ENCODE measurements around the gene WDR26. TPM values are rescaled to one million over a fixed set of nuclear protein-coding genes. Genes with fewer than 3 reads are reported as not detected.
"Not testable (repeated sequence)": the region's sequence is repeated elsewhere in the genome, so short reads cannot be mapped to it uniquely, and the experiment has no call there.

Gene WDR26
- 10 to 100 TPM; 64.4 to 86.3 (median 67.4) TPM for total RNA-seq
- long read RNA-seq, donor 1, full-length matches to known transcripts: 4 of 25 reads
- long read RNA-seq, donor 1, partial matches to known transcripts: 2 of 25 reads
- long read RNA-seq, donor 1, other reads (novel, unspliced or antisense): 19 of 25 reads
- long read RNA-seq, donor 2, partial matches to known transcripts: 1 of 4 reads
- long read RNA-seq, donor 2, other reads (novel, unspliced or antisense): 3 of 4 reads

- intact Hi-C loops (cut with DNase I, micrococcal nuclease): no loop called here
- ATAC-seq (peak; percentile 90), DNase-seq (peak; percentile 85 to 90 (median 90))
- TF ChIP-seq, protein P1, sequence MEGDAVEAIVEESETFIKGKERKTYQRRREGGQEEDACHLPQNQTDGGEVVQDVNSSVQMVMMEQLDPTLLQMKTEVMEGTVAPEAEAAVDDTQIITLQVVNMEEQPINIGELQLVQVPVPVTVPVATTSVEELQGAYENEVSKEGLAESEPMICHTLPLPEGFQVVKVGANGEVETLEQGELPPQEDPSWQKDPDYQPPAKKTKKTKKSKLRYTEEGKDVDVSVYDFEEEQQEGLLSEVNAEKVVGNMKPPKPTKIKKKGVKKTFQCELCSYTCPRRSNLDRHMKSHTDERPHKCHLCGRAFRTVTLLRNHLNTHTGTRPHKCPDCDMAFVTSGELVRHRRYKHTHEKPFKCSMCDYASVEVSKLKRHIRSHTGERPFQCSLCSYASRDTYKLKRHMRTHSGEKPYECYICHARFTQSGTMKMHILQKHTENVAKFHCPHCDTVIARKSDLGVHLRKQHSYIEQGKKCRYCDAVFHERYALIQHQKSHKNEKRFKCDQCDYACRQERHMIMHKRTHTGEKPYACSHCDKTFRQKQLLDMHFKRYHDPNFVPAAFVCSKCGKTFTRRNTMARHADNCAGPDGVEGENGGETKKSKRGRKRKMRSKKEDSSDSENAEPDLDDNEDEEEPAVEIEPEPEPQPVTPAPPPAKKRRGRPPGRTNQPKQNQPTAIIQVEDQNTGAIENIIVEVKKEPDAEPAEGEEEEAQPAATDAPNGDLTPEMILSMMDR (IDR thresholded peaks at IDR 0.05): no peak
- no peaks in the 10 kb centered on the region for H3K9me3 ChIP-seq
- peak within 1 kb of the TSS; percentile 67 for H3K4me3 ChIP-seq
- no peaks in the 10 kb centered on the region for H3K36me3 ChIP-seq (ENCODE audit: low read depth)
- peaks cover 16% of the 10 kb centered on the region for H3K4me1 ChIP-seq (ENCODE audit: low read depth)
These were observed at the start of gene WDR26 for GRCh38 chr1:224434691-224435317. WDR26 (minus strand) TSS chr1:224434797.

GRCh38 chr1:224483206-224483605 lies 48.6 kb upstream of the WDR26 start:
- DNase-seq; H3K9me3 ChIP-seq; intact Hi-C loops (cut with DNase I, micrococcal nuclease); H3K4me3 ChIP-seq; ATAC-seq; H3K36me3 ChIP-seq (ENCODE audit: low read depth); H3K4me1 ChIP-seq (ENCODE audit: low read depth): not testable (repeated sequence)

GRCh38 chr1:224482619-224483018 lies 48.0 kb upstream of the WDR26 start:
- TF ChIP-seq, protein P1 (IDR thresholded peaks at IDR 0.05): no peak
- H3K36me3 ChIP-seq (ENCODE audit: low read depth): no peaks in the 10 kb centered on the region
- intact Hi-C loops (cut with DNase I, micrococcal nuclease): no loop called here
- no peaks in the 10 kb centered on the region for H3K4me1 ChIP-seq (ENCODE audit: low read depth)
- no peaks in the 10 kb centered on the region for H3K9me3 ChIP-seq
- peak in 1 of 3 donors; percentile 58 for DNase-seq
- no peak overlapping the region for H3K4me3 ChIP-seq
- ATAC-seq: peak; percentile 76

DNA sequence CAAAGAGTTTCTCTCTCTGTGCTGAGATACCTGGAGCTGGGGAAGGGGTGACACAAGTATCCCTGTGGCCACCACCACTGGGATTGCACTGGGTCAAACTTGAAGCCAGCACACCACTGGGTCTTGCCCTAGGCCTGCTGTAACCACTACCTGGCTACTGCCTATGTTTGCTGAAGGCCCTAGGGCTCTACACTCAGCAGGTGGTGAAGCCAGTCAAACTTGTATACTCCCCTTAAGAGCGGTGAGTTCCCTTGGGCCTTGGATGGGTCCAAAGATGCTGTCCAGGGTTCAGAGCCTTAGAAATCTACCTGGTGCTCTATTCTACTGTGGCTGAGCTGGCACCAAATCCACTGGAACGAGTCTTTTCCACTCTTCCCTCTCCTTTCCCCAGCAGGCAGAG lies 47.0 kb upstream of the WDR26 start:
- TF ChIP-seq, protein P1 (IDR thresholded peaks at IDR 0.05): no peak
- DNase-seq: no peak
- no peak overlapping the region for H3K4me3 ChIP-seq
- no peak for ATAC-seq
- no peaks in the 10 kb centered on the region for H3K36me3 ChIP-seq (ENCODE audit: low read depth)
- H3K4me1 ChIP-seq (ENCODE audit: low read depth): no peaks in the 10 kb centered on the region
- intact Hi-C loops (cut with DNase I, micrococcal nuclease): no loop called here
- H3K9me3 ChIP-seq: no peaks in the 10 kb centered on the region

GRCh38 chr1:224480888-224481459 lies 46.4 kb upstream of the WDR26 start:
- H3K4me3 ChIP-seq; ATAC-seq; H3K9me3 ChIP-seq; H3K4me1 ChIP-seq (ENCODE audit: low read depth); DNase-seq; intact Hi-C loops (cut with DNase I, micrococcal nuclease); H3K36me3 ChIP-seq (ENCODE audit: low read depth): not testable (repeated sequence)

DNA sequence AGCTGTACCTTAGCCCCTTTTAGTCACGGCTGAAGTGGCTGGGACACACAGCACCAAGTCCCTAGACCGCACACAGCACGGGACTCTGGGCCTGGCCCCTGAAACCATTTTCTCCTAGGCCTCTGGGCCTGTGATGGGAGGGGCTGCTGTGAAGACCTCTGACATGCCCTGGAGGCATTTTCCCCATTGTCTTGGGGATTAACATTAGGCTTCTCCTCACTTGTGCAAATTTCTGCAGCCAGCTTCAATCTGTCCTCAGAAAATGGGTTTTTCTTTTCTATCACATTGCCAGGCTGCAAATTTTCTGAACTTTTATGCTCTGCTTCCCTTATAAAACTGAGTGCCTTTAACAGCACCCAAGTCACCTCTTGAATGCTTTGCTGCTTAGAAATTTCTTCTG lies 45.6 kb upstream of the WDR26 start:
- H3K36me3 ChIP-seq (ENCODE audit: low read depth); DNase-seq; H3K9me3 ChIP-seq; H3K4me1 ChIP-seq (ENCODE audit: low read depth); intact Hi-C loops (cut with DNase I, micrococcal nuclease); H3K4me3 ChIP-seq; ATAC-seq: not testable (repeated sequence)

DNA sequence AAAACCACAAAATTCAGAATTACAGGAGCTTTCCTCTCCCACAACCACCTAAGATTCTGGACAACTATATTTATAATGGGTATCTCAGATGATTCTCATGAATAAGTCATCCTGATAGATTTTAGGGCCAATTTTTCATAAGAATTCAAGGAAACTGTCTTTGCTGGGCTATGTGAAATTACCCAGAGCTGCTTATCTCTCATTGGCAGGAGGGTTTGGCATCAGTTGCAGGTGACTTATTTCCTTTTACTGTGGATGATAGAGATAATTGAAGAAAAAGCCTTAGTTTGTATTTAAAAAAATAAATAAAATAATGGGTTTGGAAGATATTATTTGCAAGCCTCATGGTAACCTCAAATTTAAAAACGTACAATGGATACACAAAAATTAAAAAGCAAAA lies 38.2 kb upstream of the WDR26 start:
- intact Hi-C loops (cut with DNase I, micrococcal nuclease): no loop called here
- Histone ChIP-seq H3K4me3 (no peak overlapping the region), H3K4me1 (ENCODE audit: low read depth) (no peaks in the 10 kb centered on the region), H3K9me3 (no peaks in the 10 kb centered on the region), H3K36me3 (ENCODE audit: low read depth) (no peaks in the 10 kb centered on the region)
- ATAC-seq: no peak
- no peak for DNase-seq
- TF ChIP-seq, protein P1 (IDR thresholded peaks at IDR 0.05): no peak

Measured in mucosa of descending colon (tissue), 3 donors.